K562 (cell line): ENCODE results near the gene CGN. TPM values are rescaled to one million over a fixed set of nuclear protein-coding genes. Genes with fewer than 3 reads are reported as not detected.

Source experiments
- ATAC-seq: fragments of 200-7000 bp; cut with Tn5 transposase; 3 replicates; pipeline ENCODE4 v1.9.1; 2020; ENCODE audit warnings: moderate library complexity
- BruUV-seq: library from RNA; stranded (reverse); fragments of 400-500 nt; replicated peaks from 2 replicates; lab custom pipeline; 2021; lab: Mats Ljungman, UMichigan
- CTCF ChIA-PET: fragments of 300-600 bp; formaldehyde crosslinking; extraction: SDS; loops from one replicate; lab custom pipeline; 2021; ENCODE audit warnings: low intra/inter-chr PET ratio; lab: Yijun Ruan, JAX
- POLR2A ChIA-PET: fragments of 300-600, 350-650 bp; sonication (Branson Sonifier 250); formaldehyde crosslinking; extraction: SDS; loops from one replicate; lab custom pipeline; 2021; ENCODE audit warnings: antibody characterized with exemption, inconsistent platforms; lab: Yijun Ruan, JAX
- DNase-seq, 4 experiments: peaks; one replicate each; pipeline versions ENCODE4 v3.0.0 to v3.0.0-alpha.2; 2011 to 2018; ENCODE audit warnings: low spot score in 3 of 4, mixed read lengths in 3 of 4; ENCODE audit errors: extremely low read depth in 1 of 4
- FAIRE-seq: peaks from 2 replicates; lab custom pipeline; 2011; peaks lifted over from hg19 to GRCh38; lab: Jason Lieb, UNC
- H2AFZ ChIP-seq: 2 replicates; pipeline ENCODE4 v1.6.0; 2011; ENCODE audit warnings: low read depth, low read length, control low read depth, inconsistent platforms
- H3K27ac ChIP-seq: fragments of 200-600 bp; 3 replicates; pipeline ENCODE4 v1.8.0; 2011; ENCODE audit warnings: low read depth, mild to moderate bottlenecking, control low read depth, inconsistent platforms, low read length, moderate library complexity, mixed read lengths; ENCODE audit errors: extremely low read depth
- H3K27me3 ChIP-seq, 2 experiments: fragments of 300-600 bp in 1 of 2; 2 replicates in 1 of 2; 3 replicates in 1 of 2; pipeline versions ENCODE4 v1.6.0 to v1.8.0; 2011; ENCODE audit warnings: inconsistent platforms in 2 of 2, low read length in 2 of 2, mild to moderate bottlenecking in 1 of 2, mixed read lengths in 1 of 2, moderate library complexity in 1 of 2; ENCODE audit not compliant: control insufficient read depth in 2 of 2, insufficient read depth in 2 of 2
- H3K36me3 ChIP-seq: fragments of 300-600 bp; 3 replicates; pipeline ENCODE4 v1.8.0; 2011; ENCODE audit warnings: mild to moderate bottlenecking, low read length, inconsistent platforms; ENCODE audit not compliant: control insufficient read depth, insufficient read depth
- H3K4me1 ChIP-seq, 2 experiments: fragments of 200-600 bp in 1 of 2; replicated peaks in 1 of 2; 2 replicates in 1 of 2; 3 replicates in 1 of 2; pipeline versions ENCODE4 v1.5.1 to v1.8.0; 2011; ENCODE audit warnings: inconsistent platforms in 2 of 2, low read length in 2 of 2, mild to moderate bottlenecking in 1 of 2, mixed read lengths in 1 of 2, moderate library complexity in 1 of 2; ENCODE audit not compliant: control insufficient read depth in 2 of 2, insufficient read depth in 2 of 2
- H3K4me2 ChIP-seq: 2 replicates; pipeline ENCODE4 v1.6.1; 2011; ENCODE audit warnings: low read length, control low read depth, inconsistent platforms, mixed read lengths; ENCODE audit not compliant: insufficient read depth
- H3K4me3 ChIP-seq: fragments of 200-600 bp; sonication (generic), shearing (Covaris generic); 2 replicates; pipeline ENCODE4 v1.5.1; 2016; ENCODE audit warnings: control low read depth, inconsistent platforms
- H3K79me2 ChIP-seq: fragments of 200-600 bp; 3 replicates; pipeline ENCODE4 v1.8.0; 2011; ENCODE audit warnings: low read length, inconsistent platforms; ENCODE audit not compliant: control insufficient read depth, insufficient read depth
- H3K9ac ChIP-seq, 2 experiments: 2 replicates each; pipeline versions ENCODE4 v1.6.0 to v1.6.1; 2011; ENCODE audit warnings: low read depth in 2 of 2, low read length in 2 of 2, control low read depth in 1 of 2, inconsistent platforms in 1 of 2, mild to moderate bottlenecking in 1 of 2, mixed read lengths in 1 of 2; ENCODE audit not compliant: insufficient read depth in 1 of 2
- H3K9me1 ChIP-seq: one replicate; pipeline ENCODE4 v1.6.0; 2011; ENCODE audit warnings: inconsistent platforms, mild to moderate bottlenecking, low read length, moderate library complexity; ENCODE audit not compliant: control insufficient read depth, insufficient read depth
- H3K9me3 ChIP-seq: replicated peaks from 2 replicates; pipeline ENCODE4 v1.5.1; 2011; ENCODE audit warnings: low read depth, low read length, inconsistent platforms; ENCODE audit not compliant: control insufficient read depth, insufficient read depth
- H4K20me1 ChIP-seq: replicated peaks from 2 replicates; pipeline ENCODE4 v1.6.1; 2011; ENCODE audit warnings: low read length, inconsistent platforms, mixed read lengths; ENCODE audit not compliant: control insufficient read depth, insufficient read depth
- ARHGAP35 ChIP-seq: fragments of 450-650 bp; IDR thresholded peaks from 2 replicates; pipeline ENCODE4 v1.6.1; 2018; ENCODE audit not compliant: partially characterized antibody
- FOXP4 ChIP-seq: sonication (generic); formaldehyde crosslinking; IDR thresholded peaks from 2 replicates; pipeline ENCODE4 v1.8.0; 2022; ENCODE audit warnings: mild to moderate bottlenecking, missing genetic modification reagents, borderline replicate concordance
- NRF1 ChIP-seq, 2 experiments: fragments of 450-650 bp; IDR thresholded peaks in 1 of 2; conservative IDR thresholded peaks in 1 of 2; 2 replicates each; pipeline ENCODE4 v1.6.1; 2014; ENCODE audit warnings: mild to moderate bottlenecking in 2 of 2
- ZBTB49 ChIP-seq: sonication (generic); formaldehyde crosslinking; IDR thresholded peaks from 2 replicates; pipeline ENCODE4 v1.8.0; 2022; ENCODE audit warnings: missing genetic modification reagents, mild to moderate bottlenecking, borderline replicate concordance
- ZNF431 ChIP-seq: sonication (generic); formaldehyde crosslinking; IDR thresholded peaks from 2 replicates; pipeline ENCODE4 v1.8.0; 2022; ENCODE audit warnings: mild to moderate bottlenecking, missing genetic modification reagents
- WGBS: fragments of 100-300 bp; shearing (Covaris generic); methylation state at CpG from one replicate; pipeline ENCODE4 v1.1.6; 2016; ENCODE audit warnings: low coverage, mixed read lengths; ENCODE audit not compliant: insufficient coverage; ENCODE audit errors: missing lambda C conversion rate; 5-methylcytosine and 5-hydroxymethylcytosine counted together
- in situ Hi-C: fragments of 300-500 bp; cut with MboI; formaldehyde crosslinking; loops from 4 replicates; pipeline ENCODE4 v1.15.0; 2018; ENCODE audit warnings: inconsistent platforms, mixed read lengths
- intact Hi-C: fragments of 100-400 bp; cut with micrococcal nuclease; formaldehyde crosslinking; loops from 2 replicates; pipeline ENCODE4 v1.14.2; 2022
- polyA plus RNA-seq, 8 experiments: library from polyadenylated mRNA; depleted of rRNA in 4 of 8; stranded (reverse) in 5 of 8; unstranded in 3 of 8; fragments of >200 nt; fragmentation: Nextera tagmentation in 2 of 8; fragmentation: Illumina TruSeq in 1 of 8; extraction: Ambion mirVana in 2 of 8; extraction: Trizol in 1 of 8; gene quantifications; 2 replicates each; pipeline versions ENCODE4 v1.2.1 to v1.2.3, GENCODE V29; 2011 to 2014; ENCODE audit warnings: inconsistent platforms in 1 of 8, missing spikeins in 1 of 8
- total RNA-seq, 7 experiments: library from RNA; depleted of rRNA in 6 of 7; stranded (reverse); fragments of >200 nt in 6 of 7; fragmentation: Illumina TruSeq in 2 of 7; extraction: Trizol in 2 of 7; gene quantifications; 2 replicates each; pipeline versions ENCODE4 v1.2.1 to v1.2.3, GENCODE V29; 2011 to 2021; ENCODE audit warnings: low replicate concordance in 1 of 7
- TF ChIP-seq, protein P1 (sequence below): fragments of 450-650 bp; IDR thresholded peaks from 2 replicates; pipeline ENCODE4 v1.6.1; 2016; ENCODE audit warnings: borderline replicate concordance

CGN gene
- total and polyA plus RNA-seq, 9 of the 15 experiments (the other 6 are each of a cell fraction or from before 2014, with no cell fraction given): 0.03 to 1.4 (median 0.14) TPM; not detected in 2

- peak overlapping the region in 1 of 2 experiments; percentile 39; a peak in 1 of 4 replicates for H3K9ac ChIP-seq
- no peak overlapping the region for H3K4me2 ChIP-seq
- intact Hi-C loops: no loop called here
- H3K4me1 ChIP-seq: no peaks in the 10 kb centered on the region; a peak in 1 of 5 replicates
- in situ Hi-C loops: no loop called here
- no peaks in the 10 kb centered on the region for H3K9me1 ChIP-seq
- no peak for TF ChIP-seq FOXP4 (CRISPR knock-in tag)
- TF ChIP-seq, all 486 proteins: peak for 0
- Histone ChIP-seq H3K36me3 (no peaks in the 10 kb centered on the region), H2AFZ (no peak overlapping the region), H4K20me1 (no peaks in the 10 kb centered on the region), H3K4me3 (no peak overlapping the region), H3K27ac (no peak overlapping the region), H3K79me2 (no peaks in the 10 kb centered on the region), H3K27me3 (peaks cover 12 to 31% of the 10 kb centered on the region in 2 experiments; a peak in 4 of 5 replicates), H3K9me3 (no peaks in the 10 kb centered on the region)
- POLR2A ChIA-PET: interaction anchor here (1.1 to 1.2 kb wide), 2 partner anchors 24 to 25 kb away, joined by 3 read pairs; no protein-coding TSS in a partner anchor
- no peak for FAIRE-seq
- WGBS: 22% methylated on average over 15 of the region's 15 CpGs
- CTCF ChIA-PET: no interaction called here
- no peak for ATAC-seq
- no peak for DNase-seq
- no TSS peak for BruUV-seq
These were observed 7.7 kb downstream of the CGN start for GRCh38 chr1:151518936-151519335.

DNA sequence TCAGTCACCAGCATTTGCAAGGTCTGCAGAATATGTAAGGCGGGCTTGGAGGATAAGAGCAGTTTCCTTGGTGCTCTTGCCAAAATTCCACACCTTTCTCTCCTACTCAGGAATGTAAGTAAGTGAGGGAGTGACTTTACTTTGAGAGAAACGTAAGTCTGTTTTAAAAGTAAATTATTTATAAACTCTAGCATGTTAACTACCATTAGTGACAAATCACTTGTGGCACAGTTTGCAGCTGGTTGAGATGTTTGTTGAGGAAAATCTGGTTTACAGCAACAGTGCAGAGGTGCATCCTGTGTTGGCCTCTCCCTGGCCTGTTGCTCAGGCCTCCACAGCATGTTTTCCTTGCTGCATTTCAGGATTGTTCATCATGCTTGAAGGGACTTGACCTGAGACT is 8.5 kb downstream of the CGN start:
- in situ Hi-C loops: no loop called here
- no peaks in the 10 kb centered on the region for H3K9me1 ChIP-seq
- H3K4me1 ChIP-seq: no peaks in the 10 kb centered on the region; a peak in 1 of 5 replicates
- H3K4me3 ChIP-seq: no peak overlapping the region
- ChIA-PET CTCF (no interaction called here), POLR2A (interaction anchor here (0.9 to 1.2 kb wide), 2 partner anchors 10 to 71 kb away, joined by 3 read pairs; no protein-coding TSS in a partner anchor)
- no peaks in the 10 kb centered on the region for H3K9me3 ChIP-seq
- no TSS peak for BruUV-seq
- no peak overlapping the region for H3K27ac ChIP-seq
- no peak overlapping the region for H2AFZ ChIP-seq
- intact Hi-C loops: loop anchor here (5.0 kb wide), 1 partner anchor 77 kb away; no protein-coding TSS in a partner anchor
- ATAC-seq: no peak
- peaks cover 13 to 37% of the 10 kb centered on the region in 2 experiments; a peak in 4 of 5 replicates for H3K27me3 ChIP-seq
- H3K79me2 ChIP-seq: no peaks in the 10 kb centered on the region
- no peak for FAIRE-seq
- H3K9ac ChIP-seq: no peak overlapping the region
- H3K4me2 ChIP-seq: no peak overlapping the region
- no peaks in the 10 kb centered on the region for H3K36me3 ChIP-seq
- WGBS: 40% methylated on average over 2 of the region's 2 CpGs
- no peaks in the 10 kb centered on the region for H4K20me1 ChIP-seq
- no peak for DNase-seq
- TF ChIP-seq ZBTB49 (CRISPR knock-in tag) (no peak), ZNF431 (CRISPR knock-in tag) (no peak), ARHGAP35 (no peak), NRF1 (conservative IDR thresholded peaks at IDR 0.05 in 1 of 2, IDR thresholded peaks at IDR 0.05 in 1 of 2) (no peak)
- TF ChIP-seq, protein P1, sequence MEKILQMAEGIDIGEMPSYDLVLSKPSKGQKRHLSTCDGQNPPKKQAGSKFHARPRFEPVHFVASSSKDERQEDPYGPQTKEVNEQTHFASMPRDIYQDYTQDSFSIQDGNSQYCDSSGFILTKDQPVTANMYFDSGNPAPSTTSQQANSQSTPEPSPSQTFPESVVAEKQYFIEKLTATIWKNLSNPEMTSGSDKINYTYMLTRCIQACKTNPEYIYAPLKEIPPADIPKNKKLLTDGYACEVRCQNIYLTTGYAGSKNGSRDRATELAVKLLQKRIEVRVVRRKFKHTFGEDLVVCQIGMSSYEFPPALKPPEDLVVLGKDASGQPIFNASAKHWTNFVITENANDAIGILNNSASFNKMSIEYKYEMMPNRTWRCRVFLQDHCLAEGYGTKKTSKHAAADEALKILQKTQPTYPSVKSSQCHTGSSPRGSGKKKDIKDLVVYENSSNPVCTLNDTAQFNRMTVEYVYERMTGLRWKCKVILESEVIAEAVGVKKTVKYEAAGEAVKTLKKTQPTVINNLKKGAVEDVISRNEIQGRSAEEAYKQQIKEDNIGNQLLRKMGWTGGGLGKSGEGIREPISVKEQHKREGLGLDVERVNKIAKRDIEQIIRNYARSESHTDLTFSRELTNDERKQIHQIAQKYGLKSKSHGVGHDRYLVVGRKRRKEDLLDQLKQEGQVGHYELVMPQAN: no peak
